ENCODE data around the gene H2BK1.

Gene H2BK1

DNA sequence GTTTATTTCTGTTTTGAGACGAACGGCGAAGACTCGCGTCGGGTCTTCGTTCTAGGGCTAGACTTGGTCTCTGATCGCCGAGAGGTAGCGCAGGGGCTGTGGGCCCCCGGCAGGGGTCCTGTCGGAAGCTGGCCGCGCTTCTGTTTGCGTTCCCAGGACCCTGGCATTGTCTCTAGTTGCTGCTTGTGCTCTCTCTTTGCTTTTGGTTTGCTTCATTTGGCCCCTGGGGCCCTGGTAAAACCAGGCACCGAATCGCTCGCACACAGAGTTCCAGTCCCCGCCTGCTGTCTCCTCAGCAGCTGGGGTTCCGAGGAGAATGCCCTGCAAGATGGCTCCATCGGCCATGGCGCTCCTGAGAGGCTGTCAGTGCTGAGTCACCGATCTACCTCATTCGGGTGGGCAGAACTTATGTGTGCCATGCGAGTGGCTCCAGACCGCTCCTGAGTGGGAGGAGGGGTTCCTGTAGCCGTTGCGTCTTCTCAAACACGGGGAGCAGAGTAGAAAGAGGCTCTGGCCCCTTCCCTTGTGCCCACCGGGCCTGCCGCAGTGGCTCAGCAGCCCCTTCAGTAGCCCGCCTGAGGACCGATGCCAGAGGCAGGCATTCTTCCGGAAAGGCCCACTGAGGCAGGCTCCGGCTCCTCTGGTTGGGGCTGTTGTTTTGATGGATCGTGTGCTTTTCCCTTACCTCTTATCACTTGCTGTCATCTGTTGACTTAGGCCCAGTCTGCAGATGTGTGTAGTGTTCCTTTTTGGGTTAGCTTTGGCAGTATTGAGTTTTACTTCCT is 22.8 kb upstream of the H2BK1 start:
- peak; percentile 74 for DNase-seq (ENCODE audit: low read depth)

- DNase-seq (ENCODE audit: low read depth), result peak; percentile 89
Measured at GRCh38 chr7:151232091-151232916, 22.0 kb upstream of the H2BK1 start, which contains the start of gene CHPF2. Gene CHPF2 (plus strand): TSS chr7:151232483. CDS start chr7:151234012, 1,529 bp downstream.

GRCh38 chr7:151231080-151231479 is 20.8 kb upstream of the H2BK1 start:
- DNase-seq (ENCODE audit: low read depth), result no peak

DNA sequence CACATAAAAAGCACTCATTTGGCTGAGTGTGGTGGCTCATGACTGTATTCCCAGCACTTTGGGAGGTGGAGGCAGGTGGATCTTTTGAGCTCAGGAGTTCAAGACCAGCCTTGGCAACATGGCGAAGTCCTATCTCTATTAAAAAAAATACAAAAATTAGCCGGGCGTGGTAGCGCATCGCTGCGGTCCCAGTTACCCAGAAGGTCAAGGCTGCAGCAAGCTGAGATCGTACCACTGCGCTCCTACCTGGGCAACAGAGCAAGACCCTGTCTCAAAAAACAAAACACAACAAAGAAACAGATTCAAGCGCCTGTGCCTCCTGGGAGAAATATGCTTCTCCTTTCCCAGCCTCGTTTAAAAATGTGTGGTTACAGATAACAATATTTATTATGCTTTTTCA is 19.0 kb upstream of the H2BK1 start:
- DNase-seq (ENCODE audit: low read depth), result no peak

DNA sequence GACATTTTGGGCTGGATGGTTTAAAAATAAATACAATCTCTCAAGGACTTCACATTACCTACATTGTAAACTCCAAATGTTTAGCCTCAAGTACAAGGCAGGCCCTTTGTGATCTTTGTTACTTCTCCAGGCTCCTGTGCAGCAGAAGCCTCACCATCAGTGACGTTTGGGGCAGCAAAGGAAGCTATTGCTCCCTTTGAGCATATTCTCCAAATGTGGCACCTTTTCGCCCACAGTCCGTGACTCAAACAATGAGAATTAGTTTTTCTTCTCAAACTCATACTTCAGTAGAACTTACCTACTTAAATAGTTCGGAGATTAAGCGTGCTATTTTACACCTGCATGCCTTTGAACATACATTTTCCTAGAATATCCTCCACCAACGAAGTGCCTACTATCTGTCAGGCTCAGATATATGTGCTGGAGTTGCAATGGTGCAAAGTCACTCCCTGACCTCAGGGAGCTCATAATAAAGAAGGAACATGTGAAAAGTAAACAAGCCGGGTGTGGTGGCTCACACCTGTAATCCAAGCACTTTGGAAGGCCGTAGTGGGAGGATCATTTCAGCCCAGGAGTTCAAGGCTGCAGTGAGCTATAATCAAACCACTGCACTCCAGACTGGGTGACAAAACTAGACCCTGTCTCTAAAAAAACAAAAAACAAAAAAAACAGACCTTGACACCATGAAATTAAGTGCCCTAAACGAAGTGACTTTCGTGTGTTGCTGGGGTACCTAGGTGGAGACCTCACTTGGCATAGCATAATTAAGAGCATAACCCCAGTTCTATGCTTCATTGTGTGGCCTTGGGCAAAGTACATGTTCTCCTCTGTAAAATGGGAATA is 18.0 kb upstream of the H2BK1 start:
- DNase-seq (ENCODE audit: low read depth), result no peak

GRCh38 chr7:151226875-151227782 is 16.8 kb upstream of the H2BK1 start, which contains the start of gene ABCF2:
Gene ABCF2 (minus strand): TSS chr7:151227205. CDS start chr7:151226458, 747 bp downstream.
- DNase-seq (ENCODE audit: low read depth), result peak; percentile 97

- DNase-seq (ENCODE audit: low read depth), result no peak
Measured at GRCh38 chr7:151226560-151226874, 16.2 kb upstream of the H2BK1 start.

GRCh38 chr7:151225948-151226510 is 15.7 kb upstream of the H2BK1 start:
- DNase-seq (ENCODE audit: low read depth), result no peak

DNA sequence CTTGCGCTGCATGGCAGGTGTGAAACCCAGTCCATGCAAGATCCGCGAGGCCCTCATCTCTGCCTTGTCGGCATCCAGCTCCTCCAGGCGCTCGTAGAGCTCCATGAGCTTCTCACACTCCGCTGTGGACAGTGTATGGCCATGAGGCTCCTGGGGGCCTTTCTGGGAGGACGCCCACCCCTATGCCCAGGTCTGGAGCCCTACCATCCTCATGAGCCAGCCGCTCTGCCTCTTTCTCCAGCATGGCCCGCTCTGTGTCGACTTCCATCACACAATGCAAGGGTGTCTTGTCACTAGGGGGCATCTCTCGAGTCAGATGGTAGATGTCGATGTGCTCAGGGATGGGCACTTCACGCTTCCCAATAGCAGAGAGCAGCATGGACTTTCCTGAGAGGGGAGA is 13.4 kb upstream of the H2BK1 start:
- no peak for DNase-seq (ENCODE audit: low read depth)

DNA sequence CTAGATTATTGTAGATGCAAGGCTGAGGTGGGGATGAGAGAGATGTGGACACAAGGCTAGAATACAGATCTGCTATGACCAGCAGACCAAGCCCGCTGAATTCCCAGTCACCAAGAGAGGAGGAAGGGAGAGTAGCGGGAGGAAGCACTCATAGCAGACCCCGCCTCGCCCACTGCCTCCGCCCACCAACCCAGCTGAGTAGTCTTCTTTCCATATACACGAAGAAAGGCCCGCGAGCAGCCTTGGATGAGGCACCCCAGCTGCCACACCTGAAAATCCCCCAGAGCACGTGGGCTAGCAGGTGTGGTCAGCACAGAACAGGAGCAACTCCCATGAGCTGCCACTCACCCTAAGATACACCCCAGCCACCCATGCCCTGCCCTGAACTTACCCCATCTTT is 7.9 kb upstream of the H2BK1 start:
- DNase-seq (ENCODE audit: low read depth), result no peak

- no peak for DNase-seq (ENCODE audit: low read depth)
Measured at GRCh38 chr7:151215396-151215795, 5.1 kb upstream of the H2BK1 start.

GRCh38 chr7:151213826-151214225 is 3.5 kb upstream of the H2BK1 start:
- DNase-seq (ENCODE audit: low read depth), result no peak

DNA sequence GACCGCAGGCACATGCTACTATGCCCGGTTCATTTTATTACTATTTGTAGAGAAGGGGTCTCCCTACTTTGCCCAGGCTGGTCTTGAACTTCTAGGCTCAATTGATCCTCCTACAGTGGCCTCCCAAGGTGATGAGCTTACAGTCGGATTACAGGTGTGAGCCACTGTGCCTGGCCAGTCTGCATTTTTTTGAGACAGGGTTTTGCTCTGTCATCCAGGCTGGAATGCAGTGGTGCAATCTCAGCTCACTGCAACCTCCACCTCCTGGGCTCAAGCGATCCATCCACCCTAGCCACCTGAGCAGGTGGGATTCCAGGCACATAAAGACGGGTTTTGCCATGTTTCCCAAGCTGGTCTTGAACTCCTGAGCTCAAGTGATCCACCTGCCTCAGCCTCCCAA is 2.3 kb upstream of the H2BK1 start:
- DNase-seq (ENCODE audit: low read depth), result no peak

DNA sequence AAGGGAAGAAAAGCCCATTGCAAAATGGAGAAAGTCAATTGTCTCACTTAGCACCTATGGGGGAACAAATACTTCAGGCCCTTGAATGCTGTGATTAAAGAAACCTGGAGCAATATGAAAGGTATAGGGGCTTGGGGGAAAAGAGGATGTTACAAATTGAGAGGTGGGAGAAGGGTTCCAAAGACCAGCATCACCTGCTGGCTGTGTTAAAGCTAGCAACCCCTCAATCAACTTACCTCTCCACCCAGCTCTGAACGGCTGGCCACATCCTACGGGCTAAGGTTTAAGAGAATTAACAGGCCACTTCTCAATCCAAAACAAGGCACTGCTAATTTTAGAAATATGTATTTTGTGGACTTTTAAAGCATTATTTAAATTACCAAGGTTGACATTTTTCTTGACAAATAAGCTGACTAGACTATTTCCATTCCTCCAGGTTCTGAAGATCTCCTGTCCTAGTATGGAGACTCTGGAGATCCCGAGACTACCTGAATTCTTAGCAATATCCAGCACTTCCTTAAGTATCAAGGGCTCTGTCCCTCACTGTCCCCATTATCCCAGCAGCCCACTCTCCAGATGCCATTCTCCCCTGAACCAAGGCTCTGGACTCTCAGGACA is 976 bp upstream of the H2BK1 start:
- DNase-seq (ENCODE audit: low read depth), result no peak

DNA sequence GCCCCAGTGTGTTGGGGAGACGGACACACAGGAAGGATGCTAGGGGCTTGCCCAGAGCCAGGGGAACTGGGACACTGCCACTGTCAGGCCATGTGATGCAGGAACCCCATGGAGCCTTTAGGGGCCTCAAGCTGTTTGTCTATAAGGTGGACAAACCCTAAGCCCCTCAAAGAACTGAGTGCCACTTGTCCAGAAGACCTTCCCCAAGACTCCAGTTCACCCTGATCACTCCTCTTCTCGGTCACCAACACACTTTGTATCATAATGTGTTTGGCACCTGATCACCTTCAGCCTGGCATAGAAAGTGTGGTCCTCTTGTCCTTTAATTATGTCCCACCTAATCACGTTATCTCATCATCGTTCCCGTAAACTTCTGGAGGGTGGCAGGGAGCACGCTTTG is 700 bp downstream of the H2BK1 start:
- DNase-seq (ENCODE audit: low read depth), result no peak

GRCh38 chr7:151208253-151208862 is 1.9 kb downstream of the H2BK1 start:
- DNase-seq (ENCODE audit: low read depth), result no peak

GRCh38 chr7:151207804-151208203 is 2.5 kb downstream of the H2BK1 start:
- DNase-seq (ENCODE audit: low read depth), result no peak

DNA sequence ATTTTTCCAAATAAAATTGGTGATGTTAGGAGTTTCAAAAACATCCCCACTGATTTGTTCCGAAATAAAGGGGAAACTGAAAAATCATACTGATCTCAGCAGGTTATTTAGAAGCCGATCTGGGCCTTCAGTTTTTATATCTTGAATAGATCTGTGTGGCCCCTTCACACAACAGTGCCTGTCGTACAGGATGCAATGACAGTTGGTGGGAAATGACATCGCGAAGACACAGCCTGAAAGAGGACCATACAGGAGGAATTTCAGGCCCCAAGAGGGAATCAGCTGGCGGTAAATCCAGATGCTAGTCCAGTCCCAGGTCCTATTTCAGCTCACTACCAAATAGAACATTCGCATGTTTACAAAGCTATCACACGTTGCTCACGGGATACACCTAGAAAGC is 3.0 kb downstream of the H2BK1 start:
- DNase-seq (ENCODE audit: low read depth), result no peak

GRCh38 chr7:151206914-151207313 is 3.4 kb downstream of the H2BK1 start:
- no peak for DNase-seq (ENCODE audit: low read depth)

GRCh38 chr7:151205730-151206129 is 4.6 kb downstream of the H2BK1 start:
- no peak for DNase-seq (ENCODE audit: low read depth)

All from activated T-cell treated with anti-CD3 and anti-CD28 coated beads for 24 hours (primary cell).